HG03135 (cell line): ENCODE data around the gene GTPBP6.
A peak's percentile ranks its signal among the peaks of the same experiment; 100 is the strongest.
"Not testable (repeated sequence)": the region's sequence is repeated elsewhere in the genome, so short reads cannot be mapped to it uniquely, and the experiment has no call there.

Experiments used
- ATAC-seq: cut with Tn5 transposase; IDR thresholded peaks from one replicate; pipeline ENCODE4 v1.9.1; 2021; ENCODE audit warnings: mild to moderate bottlenecking, moderate library complexity; ENCODE audit not compliant: unreplicated experiment

The GTPBP6 gene

GRCh38 chrX:335758-336155, 17.2 kb upstream of the GTPBP6 start:
- ATAC-seq = no peak

GRCh38 chrX:334971-335757, 16.6 kb upstream of the GTPBP6 start:
- ATAC-seq = no peak

- ATAC-seq = no peak
Measured at GRCh38 chrX:334331-334891, 15.8 kb upstream of the GTPBP6 start.

GRCh38 chrX:333611-334311, 15.2 kb upstream of the GTPBP6 start:
- ATAC-seq = no peak

- ATAC-seq = no peak
Measured at GRCh38 chrX:332916-333610, 14.5 kb upstream of the GTPBP6 start.

- ATAC-seq = no peak
Measured at GRCh38 chrX:332496-332860, 13.9 kb upstream of the GTPBP6 start.

- no peak for ATAC-seq
Measured at GRCh38 chrX:331825-332495, 13.4 kb upstream of the GTPBP6 start.

- no peak for ATAC-seq
Measured at GRCh38 chrX:331151-331824, 12.7 kb upstream of the GTPBP6 start.

GRCh38 chrX:330726-331150, 12.1 kb upstream of the GTPBP6 start:
- no peak for ATAC-seq

- ATAC-seq = not testable (repeated sequence)
Measured at GRCh38 chrX:330141-330725, 11.6 kb upstream of the GTPBP6 start.

GRCh38 chrX:329291-329910, 10.8 kb upstream of the GTPBP6 start:
- no peak for ATAC-seq

- ATAC-seq = no peak
Measured at GRCh38 chrX:327660-328126, 9.1 kb upstream of the GTPBP6 start.

- not testable (repeated sequence) for ATAC-seq
Measured at GRCh38 chrX:324664-325063, 6.1 kb upstream of the GTPBP6 start.

GRCh38 chrX:323721-324628, 5.4 kb upstream of the GTPBP6 start:
- no peak for ATAC-seq

GRCh38 chrX:320126-320783, 1.7 kb upstream of the GTPBP6 start:
- no peak for ATAC-seq

GRCh38 chrX:319579-320125, 1.1 kb upstream of the GTPBP6 start:
- no peak for ATAC-seq

GRCh38 chrX:318068-318738, 393 bp downstream of the GTPBP6 start:
- peak; percentile 60 for ATAC-seq
